ENCODE results near the gene UBE3A.

DNA sequence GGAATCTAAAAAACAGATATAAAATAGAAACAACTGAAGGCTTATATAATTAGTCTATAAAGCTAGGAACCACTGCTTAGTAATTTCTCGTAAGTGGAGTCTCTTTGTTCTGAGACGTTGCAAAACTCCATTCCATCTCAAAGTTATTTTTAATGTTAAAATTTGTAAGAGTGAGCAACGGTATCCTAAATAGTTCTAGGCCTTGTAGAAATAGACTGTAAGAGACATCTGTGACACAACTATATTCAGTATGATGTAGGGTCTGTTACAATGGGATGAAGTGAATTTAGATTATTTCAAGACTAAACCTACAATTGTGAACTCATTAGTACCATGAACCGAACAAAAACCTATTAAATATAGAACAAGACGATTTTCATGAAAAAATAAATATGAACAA is 57.2 kb downstream of the UBE3A start:
- TF ChIP-seq, protein P1, sequence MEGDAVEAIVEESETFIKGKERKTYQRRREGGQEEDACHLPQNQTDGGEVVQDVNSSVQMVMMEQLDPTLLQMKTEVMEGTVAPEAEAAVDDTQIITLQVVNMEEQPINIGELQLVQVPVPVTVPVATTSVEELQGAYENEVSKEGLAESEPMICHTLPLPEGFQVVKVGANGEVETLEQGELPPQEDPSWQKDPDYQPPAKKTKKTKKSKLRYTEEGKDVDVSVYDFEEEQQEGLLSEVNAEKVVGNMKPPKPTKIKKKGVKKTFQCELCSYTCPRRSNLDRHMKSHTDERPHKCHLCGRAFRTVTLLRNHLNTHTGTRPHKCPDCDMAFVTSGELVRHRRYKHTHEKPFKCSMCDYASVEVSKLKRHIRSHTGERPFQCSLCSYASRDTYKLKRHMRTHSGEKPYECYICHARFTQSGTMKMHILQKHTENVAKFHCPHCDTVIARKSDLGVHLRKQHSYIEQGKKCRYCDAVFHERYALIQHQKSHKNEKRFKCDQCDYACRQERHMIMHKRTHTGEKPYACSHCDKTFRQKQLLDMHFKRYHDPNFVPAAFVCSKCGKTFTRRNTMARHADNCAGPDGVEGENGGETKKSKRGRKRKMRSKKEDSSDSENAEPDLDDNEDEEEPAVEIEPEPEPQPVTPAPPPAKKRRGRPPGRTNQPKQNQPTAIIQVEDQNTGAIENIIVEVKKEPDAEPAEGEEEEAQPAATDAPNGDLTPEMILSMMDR (IDR thresholded peaks at IDR 0.05; ENCODE audit: insufficient read depth, low read length) = no peak
- no peak for TF ChIP-seq POLR2AphosphoS5 (IDR thresholded peaks at IDR 0.05; ENCODE audit: low read depth)
